Measurements from ENCODE around the gene LRRC46. TPM values are rescaled to one million over a fixed set of nuclear protein-coding genes. Genes with fewer than 3 reads are reported as not detected.
A peak's percentile ranks its signal among the peaks of the same experiment; 100 is the strongest.

LRRC46 gene
- total RNA-seq (under 1 TPM; 0.23 to 0.69 TPM), polyA plus RNA-seq (not detected)

- H3K27me3 ChIP-seq (ENCODE audit: insufficient read depth, low read length), result no peaks in the 10 kb centered on the region
- peaks cover 37 to 73% (median 49%) of the 10 kb centered on the region in 4 donors for H3K4me1 Mint-ChIP-seq
- CTCF ChIA-PET (ENCODE audit: partially characterized antibody), result interaction anchor here (1.0 to 3.9 kb wide), 7 partner anchors 9 to 762 kb away, joined by 3 to 31 read pairs (median 6); partner anchors contain the start of genes HOXB5, OSBPL7 and SCRN2
- H3K27me3 Mint-ChIP-seq, result no peaks in the 10 kb centered on the region
- DNase-seq, result peak; percentile 90 to 91 (median 91)
- peaks cover 56% of the 10 kb centered on the region for H3K4me1 ChIP-seq (ENCODE audit: insufficient read depth, low read length)
- POLR2A ChIA-PET (ENCODE audit: partially characterized antibody), result interaction anchor here (0.7 to 4.0 kb wide), 13 partner anchors 9 to 1062 kb away, joined by 3 to 69 read pairs (median 4); partner anchors contain the start of genes ATP5MC1, KPNB1, OSBPL7 and SCRN2
- H3K4me3 ChIP-seq (ENCODE audit: low read length in 2 of 2), result peak within 1 kb of the TSS; percentile 87 to 100
- H3K9me3 ChIP-seq (ENCODE audit: control insufficient read depth in 1 of 2, low read length in 2 of 2), result no peaks in the 10 kb centered on the region
- peak within 1 kb of the TSS; percentile 82 for H3K27ac ChIP-seq (ENCODE audit: low read depth, low read length)
- peaks cover 11 to 34% of the 10 kb centered on the region in 2 donors for H3K36me3 Mint-ChIP-seq
- H3K27ac Mint-ChIP-seq, result peak within 1 kb of the TSS; percentile 86 to 100 (median 98)
- H3K36me3 ChIP-seq (ENCODE audit: insufficient read depth, low read length), result peaks cover 19% of the 10 kb centered on the region
- peaks cover 0 to 2% (median 0%) of the 10 kb centered on the region in 8 donors for H3K9me3 Mint-ChIP-seq
- intact Hi-C loops (cut with micrococcal nuclease), result loop anchor here (1.0 kb wide), 3 partner anchors 9 to 64 kb away; partner anchors contain the start of gene OSBPL7
- peak within 1 kb of the TSS; percentile 86 to 98 (median 95) for H3K4me3 Mint-ChIP-seq
Observed at GRCh38 chr17:47831003-47831933, at the start of gene LRRC46, which contains the start of gene MRPL10. Gene LRRC46 (plus strand): TSS chr17:47831670. CDS start chr17:47831990, 320 bp downstream. Gene MRPL10 (minus strand): TSS chr17:47831541. CDS start chr17:47831511, 30 bp downstream.

DNA sequence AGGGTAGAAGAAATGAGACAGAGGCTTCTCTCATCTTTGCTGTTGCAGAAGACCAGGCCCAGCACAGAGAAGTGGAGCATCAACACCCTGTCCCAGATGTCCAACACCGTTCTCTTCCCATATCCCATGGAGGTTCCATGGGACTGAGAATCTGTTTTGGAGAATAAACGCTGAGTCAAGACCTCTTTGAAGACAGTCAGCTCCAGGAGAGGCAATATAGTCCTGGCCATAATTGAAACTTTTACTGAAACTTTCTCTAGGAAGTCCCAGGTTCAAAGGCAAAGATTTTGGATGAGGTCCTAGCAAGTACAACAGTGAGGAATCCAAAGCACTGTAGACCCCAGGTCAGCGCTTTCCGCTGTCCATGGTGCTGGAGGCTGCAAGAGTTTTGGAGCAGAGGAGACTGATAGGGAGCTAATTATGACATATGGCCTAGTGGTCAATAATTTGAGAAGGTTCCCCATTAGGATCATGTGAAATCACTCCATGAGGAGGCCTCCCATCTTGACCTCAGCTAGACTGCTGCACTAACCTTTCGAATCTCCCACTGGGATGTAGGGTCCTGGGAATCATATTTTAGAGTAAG, 45.8 kb upstream of the LRRC46 start:
- ChIA-PET POLR2A (ENCODE audit: partially characterized antibody) (interaction anchor here (0.9 to 1.1 kb wide), 2 partner anchors 36 to 110 kb away, joined by 3 read pairs; partner anchors contain the start of gene SP2), CTCF (ENCODE audit: partially characterized antibody) (interaction anchor here (1.3 to 1.6 kb wide), 3 partner anchors 16 to 121 kb away, joined by 4 read pairs; partner anchors contain the start of gene SCRN2)
- Mint-ChIP-seq H3K27me3 (peaks cover 19 to 25% of the 10 kb centered on the region in 2 donors), H3K4me3 (no peak overlapping the region), H3K9me3 (peaks cover 0 to 2% (median 0%) of the 10 kb centered on the region in 8 donors), H3K36me3 (no peaks in the 10 kb centered on the region), H3K27ac (no peak overlapping the region), H3K4me1 (peaks cover 2 to 15% (median 8%) of the 10 kb centered on the region in 4 donors)
- Histone ChIP-seq H3K27me3 (ENCODE audit: insufficient read depth, low read length) (peaks cover 6% of the 10 kb centered on the region), H3K9me3 (ENCODE audit: control insufficient read depth in 1 of 2, low read length in 2 of 2) (no peaks in the 10 kb centered on the region), H3K4me3 (ENCODE audit: low read length in 2 of 2) (no peak overlapping the region), H3K27ac (ENCODE audit: low read depth, low read length) (no peak overlapping the region), H3K36me3 (ENCODE audit: insufficient read depth, low read length) (no peaks in the 10 kb centered on the region), H3K4me1 (ENCODE audit: insufficient read depth, low read length) (peaks cover 9% of the 10 kb centered on the region)
- no peak for DNase-seq
- intact Hi-C loops (cut with micrococcal nuclease), result no loop called here

DNA sequence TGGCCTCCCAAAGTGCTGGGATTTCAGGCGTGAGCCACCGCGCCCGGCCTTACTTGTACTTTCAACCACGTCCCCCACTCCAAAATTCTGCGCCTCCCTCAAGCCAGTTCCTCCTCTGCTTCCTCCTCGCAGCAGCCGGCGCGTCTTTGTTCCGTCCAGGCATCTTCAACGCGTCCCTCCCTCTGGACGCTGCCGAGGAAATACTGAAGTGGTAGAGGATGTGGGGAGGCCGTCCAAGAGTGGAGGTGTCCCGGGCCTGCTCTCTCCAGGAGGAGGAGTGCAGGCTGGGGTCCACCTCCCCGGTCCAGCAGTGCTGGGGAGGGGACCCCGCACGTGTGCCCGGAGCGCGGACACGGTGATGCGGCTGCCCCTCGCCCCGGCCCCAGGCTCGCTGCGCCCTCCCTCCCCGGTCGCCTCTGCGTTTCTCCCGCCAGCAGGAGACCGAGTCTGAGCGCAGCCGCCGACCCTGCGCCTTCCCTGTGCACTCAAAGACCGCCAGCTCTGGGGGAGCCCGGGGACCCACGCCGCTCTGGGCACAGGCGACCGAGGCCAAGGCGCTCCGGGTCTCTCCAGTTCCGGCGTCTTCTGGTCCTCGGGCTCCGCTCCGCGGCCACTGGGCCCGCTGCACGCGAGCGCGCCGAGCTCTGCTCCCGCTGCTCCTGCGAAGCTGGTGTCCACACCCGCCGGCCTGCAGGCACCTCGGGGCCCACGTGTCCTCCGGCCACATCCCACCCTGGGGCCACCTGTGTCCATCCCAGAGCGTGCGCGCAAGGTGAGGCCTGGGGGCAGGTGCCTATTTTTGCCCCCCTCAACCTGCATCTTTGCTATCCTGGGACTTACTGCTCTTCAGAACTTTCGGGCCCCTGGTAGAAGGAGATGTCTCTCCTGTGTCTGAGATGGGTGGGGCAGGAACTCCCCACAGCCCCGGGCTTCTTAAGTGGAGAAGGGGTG, 41.6 kb upstream of the LRRC46 start:
- peak overlapping the region in 1 of 7 donors; percentile 43 for H3K27ac Mint-ChIP-seq
- POLR2A ChIA-PET (ENCODE audit: partially characterized antibody), result no interaction called here

GRCh38 chr17:47791025-47791424, 40.4 kb upstream of the LRRC46 start:
- H3K4me3 Mint-ChIP-seq, result peak overlapping the region in 3 of 8 donors; percentile 13 to 69 (median 54)
- peaks cover 38% of the 10 kb centered on the region in 2 donors for H3K27me3 Mint-ChIP-seq

More for the DNA sequence above, 41.6 kb upstream of the LRRC46 start:
- intact Hi-C loops (cut with micrococcal nuclease), result loop anchor here (1.0 kb wide), 2 partner anchors 14 to 126 kb away; no protein-coding TSS in a partner anchor
- peaks cover 11% of the 10 kb centered on the region for H3K27me3 ChIP-seq (ENCODE audit: insufficient read depth, low read length)
- peaks cover 9% of the 10 kb centered on the region for H3K4me1 ChIP-seq (ENCODE audit: insufficient read depth, low read length)
- H3K4me3 Mint-ChIP-seq, result peak overlapping the region; percentile 31 to 86 (median 78)
- peaks cover 0 to 2% (median 0%) of the 10 kb centered on the region in 8 donors for H3K9me3 Mint-ChIP-seq
- peak overlapping the region in 1 of 2 donors; percentile 37 for H3K4me3 ChIP-seq (ENCODE audit: low read length in 2 of 2)
- peaks cover 34 to 36% of the 10 kb centered on the region in 2 donors for H3K27me3 Mint-ChIP-seq
- no peaks in the 10 kb centered on the region for H3K36me3 Mint-ChIP-seq
- peak in 4 of 5 donors; percentile 39 to 54 (median 44) for DNase-seq
- no peaks in the 10 kb centered on the region for H3K36me3 ChIP-seq (ENCODE audit: insufficient read depth, low read length)
- CTCF ChIA-PET (ENCODE audit: partially characterized antibody), result interaction anchor here (0.8 to 1.0 kb wide), 4 partner anchors 9 to 126 kb away, joined by 3 to 13 read pairs (median 4); no protein-coding TSS in a partner anchor
- H3K27ac ChIP-seq (ENCODE audit: low read depth, low read length), result no peak overlapping the region
- peaks cover 2 to 18% (median 10%) of the 10 kb centered on the region in 4 donors for H3K4me1 Mint-ChIP-seq
- H3K9me3 ChIP-seq (ENCODE audit: control insufficient read depth in 1 of 2, low read length in 2 of 2), result no peaks in the 10 kb centered on the region

GRCh38 chr17:47792457-47792856, 39.0 kb upstream of the LRRC46 start:
- Mint-ChIP-seq H3K36me3 (no peaks in the 10 kb centered on the region), H3K4me1 (peaks cover 2 to 18% (median 10%) of the 10 kb centered on the region in 4 donors), H3K27ac (no peak overlapping the region), H3K4me3 (no peak overlapping the region), H3K9me3 (peaks cover 0 to 2% (median 0%) of the 10 kb centered on the region in 8 donors), H3K27me3 (peaks cover 38 to 40% of the 10 kb centered on the region in 2 donors)
- H3K4me1 ChIP-seq (ENCODE audit: insufficient read depth, low read length), result peaks cover 9% of the 10 kb centered on the region
- peaks cover 11% of the 10 kb centered on the region for H3K27me3 ChIP-seq (ENCODE audit: insufficient read depth, low read length)
- no peaks in the 10 kb centered on the region for H3K9me3 ChIP-seq (ENCODE audit: control insufficient read depth in 1 of 2, low read length in 2 of 2)
- H3K27ac ChIP-seq (ENCODE audit: low read depth, low read length), result no peak overlapping the region
- H3K4me3 ChIP-seq (ENCODE audit: low read length in 2 of 2), result no peak overlapping the region
- intact Hi-C loops (cut with micrococcal nuclease), result no loop called here
- POLR2A ChIA-PET (ENCODE audit: partially characterized antibody), result no interaction called here
- no peak for DNase-seq
- H3K36me3 ChIP-seq (ENCODE audit: insufficient read depth, low read length), result no peaks in the 10 kb centered on the region
- CTCF ChIA-PET (ENCODE audit: partially characterized antibody), result no interaction called here

More at GRCh38 chr17:47791025-47791424, 40.4 kb upstream of the LRRC46 start:
- peaks cover 11% of the 10 kb centered on the region for H3K27me3 ChIP-seq (ENCODE audit: insufficient read depth, low read length)
- H3K9me3 ChIP-seq (ENCODE audit: control insufficient read depth in 1 of 2, low read length in 2 of 2), result no peaks in the 10 kb centered on the region
- intact Hi-C loops (cut with micrococcal nuclease), result no loop called here
- Mint-ChIP-seq H3K36me3 (no peaks in the 10 kb centered on the region), H3K4me1 (peaks cover 2 to 18% (median 10%) of the 10 kb centered on the region in 4 donors), H3K9me3 (peaks cover 0 to 2% (median 0%) of the 10 kb centered on the region in 8 donors), H3K27ac (peak overlapping the region in 1 of 7 donors; percentile 8)
- ChIA-PET CTCF (ENCODE audit: partially characterized antibody) (no interaction called here), POLR2A (ENCODE audit: partially characterized antibody) (no interaction called here)
- no peak overlapping the region for H3K27ac ChIP-seq (ENCODE audit: low read depth, low read length)
- no peak overlapping the region for H3K4me3 ChIP-seq (ENCODE audit: low read length in 2 of 2)
- H3K36me3 ChIP-seq (ENCODE audit: insufficient read depth, low read length), result no peaks in the 10 kb centered on the region
- DNase-seq, result no peak
- H3K4me1 ChIP-seq (ENCODE audit: insufficient read depth, low read length), result peaks cover 9% of the 10 kb centered on the region

- no peak overlapping the region for H3K27ac ChIP-seq (ENCODE audit: low read depth, low read length)
- H3K4me1 ChIP-seq (ENCODE audit: insufficient read depth, low read length), result peaks cover 9% of the 10 kb centered on the region
- no peak overlapping the region for H3K4me3 ChIP-seq (ENCODE audit: low read length in 2 of 2)
- H3K4me3 Mint-ChIP-seq, result no peak overlapping the region
- no peaks in the 10 kb centered on the region for H3K9me3 ChIP-seq (ENCODE audit: control insufficient read depth in 1 of 2, low read length in 2 of 2)
- ChIA-PET CTCF (ENCODE audit: partially characterized antibody) (no interaction called here), POLR2A (ENCODE audit: partially characterized antibody) (no interaction called here)
- peaks cover 2 to 18% (median 10%) of the 10 kb centered on the region in 4 donors for H3K4me1 Mint-ChIP-seq
- H3K36me3 Mint-ChIP-seq, result no peaks in the 10 kb centered on the region
- peaks cover 0 to 2% (median 0%) of the 10 kb centered on the region in 8 donors for H3K9me3 Mint-ChIP-seq
- no peaks in the 10 kb centered on the region for H3K36me3 ChIP-seq (ENCODE audit: insufficient read depth, low read length)
- no peak for DNase-seq
- intact Hi-C loops (cut with micrococcal nuclease), result no loop called here
- H3K27ac Mint-ChIP-seq, result no peak overlapping the region
- H3K27me3 ChIP-seq (ENCODE audit: insufficient read depth, low read length), result peaks cover 11% of the 10 kb centered on the region
- H3K27me3 Mint-ChIP-seq, result peaks cover 39 to 40% of the 10 kb centered on the region in 2 donors
Observed at GRCh38 chr17:47792979-47793378, 38.5 kb upstream of the LRRC46 start.
